ENCODE data around the gene FBXL17.
"Not testable (repeated sequence)": the region's sequence is repeated elsewhere in the genome, so short reads cannot be mapped to it uniquely, and the experiment has no call there.

FBXL17 gene

GRCh38 chr5:108303086-108303485 is 78.8 kb downstream of the FBXL17 start:
- no peak for DNase-seq

GRCh38 chr5:108297042-108297601 is 84.8 kb downstream of the FBXL17 start:
- no peak for DNase-seq

- DNase-seq, result no peak
These were observed 86.1 kb downstream of the FBXL17 start for GRCh38 chr5:108295578-108296368.

GRCh38 chr5:108280960-108281569 is 100.8 kb downstream of the FBXL17 start:
- no peak for DNase-seq

GRCh38 chr5:108280248-108280647 is 101.7 kb downstream of the FBXL17 start:
- no peak for DNase-seq

- no peak for DNase-seq
These were observed 103.3 kb downstream of the FBXL17 start for GRCh38 chr5:108278285-108279240.

- DNase-seq, result no peak
These were observed 105.5 kb downstream of the FBXL17 start for GRCh38 chr5:108276187-108277050.

GRCh38 chr5:108274080-108274479 is 107.8 kb downstream of the FBXL17 start:
- DNase-seq, result not testable (repeated sequence)

GRCh38 chr5:108271127-108271526 is 110.8 kb downstream of the FBXL17 start:
- DNase-seq, result no peak

- no peak for DNase-seq
These were observed 115.7 kb downstream of the FBXL17 start for GRCh38 chr5:108266242-108266641.

- DNase-seq, result no peak
These were observed 117.4 kb downstream of the FBXL17 start for GRCh38 chr5:108264533-108264932.

GRCh38 chr5:108263338-108263737 is 118.6 kb downstream of the FBXL17 start:
- DNase-seq, result no peak

- no peak for DNase-seq
These were observed 121.1 kb downstream of the FBXL17 start for GRCh38 chr5:108260858-108261170.

GRCh38 chr5:108260117-108260857 is 121.6 kb downstream of the FBXL17 start:
- DNase-seq, result peak; percentile 73

- no peak for DNase-seq
These were observed 122.6 kb downstream of the FBXL17 start for GRCh38 chr5:108259306-108259705.

- no peak for DNase-seq
These were observed 123.9 kb downstream of the FBXL17 start for GRCh38 chr5:108257996-108258395.

GRCh38 chr5:108255468-108255867 is 126.4 kb downstream of the FBXL17 start:
- DNase-seq, result peak; percentile 48

GRCh38 chr5:108251350-108251749 is 130.5 kb downstream of the FBXL17 start:
- DNase-seq, result no peak

- no peak for DNase-seq
These were observed 132.0 kb downstream of the FBXL17 start for GRCh38 chr5:108249785-108250426.

GRCh38 chr5:108249095-108249784 is 132.7 kb downstream of the FBXL17 start:
- no peak for DNase-seq
